SK-N-MC (cell line): Measurements from ENCODE around the gene ACTR3.

ENCODE experiments used
- DNase-seq: peaks from one replicate; pipeline ENCODE4 v3.0.0-alpha.2; 2011; ENCODE audit warnings: low read depth, low spot score
- H3K27ac ChIP-seq: fragments of 200-600 bp; sonication (generic); 2 replicates; pipeline ENCODE4 v1.5.1; 2016; ENCODE audit warnings: mixed run types
- H3K36me3 ChIP-seq: fragments of 200-600 bp; sonication (generic); 2 replicates; pipeline ENCODE4 v1.6.1; 2017; ENCODE audit warnings: antibody characterized with exemption, low read length, mixed read lengths; ENCODE audit not compliant: insufficient read depth
- H3K4me3 ChIP-seq: fragments of 200-600 bp; sonication (generic); 2 replicates; pipeline ENCODE4 v1.5.1; 2016
- H3K9ac ChIP-seq: fragments of 200-600 bp; sonication (generic); 2 replicates; pipeline ENCODE4 v1.8.0; 2017; ENCODE audit warnings: mixed run types, mixed read lengths; ENCODE audit not compliant: insufficient read length
- H3K9me3 ChIP-seq: fragments of 200-600 bp; sonication (generic); 2 replicates; pipeline ENCODE4 v1.6.1; 2017; ENCODE audit warnings: low read depth, mild to moderate bottlenecking, antibody characterized with exemption, low read length, moderate library complexity, mixed read lengths
- EZH2 ChIP-seq: fragments of 200-600 bp; sonication (generic); IDR thresholded peaks from one replicate; pipeline ENCODE4 v1.6.1; 2017; ENCODE audit warnings: antibody characterized with exemption
- FOXP2 ChIP-seq: optimal IDR thresholded peaks from 2 replicates; pipeline ENCODE3; 2011; ENCODE audit warnings: mild to moderate bottlenecking, moderate library complexity; ENCODE audit not compliant: insufficient read depth; ENCODE audit errors: extremely low read length, control extremely low read depth
- POLR2AphosphoS5 ChIP-seq: IDR thresholded peaks from 2 replicates; pipeline ENCODE4 v1.6.1; 2012; ENCODE audit warnings: mild to moderate bottlenecking, low read depth, low read length, borderline replicate concordance

ACTR3 gene

GRCh38 chr2:113848758-113849415, 41.0 kb upstream of the ACTR3 start:
- no peak for TF ChIP-seq POLR2AphosphoS5
- no peak overlapping the region for H3K27ac ChIP-seq
- no peak for DNase-seq
- no peak overlapping the region for H3K4me3 ChIP-seq
- H3K36me3 ChIP-seq = no peaks in the 10 kb centered on the region
- H3K9ac ChIP-seq = no peak overlapping the region
- no peaks in the 10 kb centered on the region for H3K9me3 ChIP-seq

GRCh38 chr2:113850687-113851086, 39.2 kb upstream of the ACTR3 start:
- TF ChIP-seq FOXP2 (no peak), EZH2 (no peak), POLR2AphosphoS5 (no peak)
- Histone ChIP-seq H3K9me3 (no peaks in the 10 kb centered on the region), H3K9ac (no peak overlapping the region), H3K36me3 (no peaks in the 10 kb centered on the region), H3K27ac (no peak overlapping the region), H3K4me3 (no peak overlapping the region)
- DNase-seq = no peak

GRCh38 chr2:113851640-113852039, 38.2 kb upstream of the ACTR3 start:
- H3K9me3 ChIP-seq = no peaks in the 10 kb centered on the region
- DNase-seq = no peak
- H3K4me3 ChIP-seq = no peak overlapping the region
- H3K27ac ChIP-seq = no peak overlapping the region
- no peaks in the 10 kb centered on the region for H3K36me3 ChIP-seq
- TF ChIP-seq FOXP2 (no peak), EZH2 (no peak), POLR2AphosphoS5 (no peak)
- no peak overlapping the region for H3K9ac ChIP-seq

- TF ChIP-seq EZH2 (no peak), FOXP2 (no peak), POLR2AphosphoS5 (no peak)
- Histone ChIP-seq H3K9ac (no peak overlapping the region), H3K36me3 (no peaks in the 10 kb centered on the region), H3K4me3 (no peak overlapping the region), H3K27ac (no peak overlapping the region), H3K9me3 (no peaks in the 10 kb centered on the region)
- DNase-seq = no peak
These were observed 35.7 kb upstream of the ACTR3 start for GRCh38 chr2:113854208-113854607.

GRCh38 chr2:113854970-113855740, 34.7 kb upstream of the ACTR3 start:
- Histone ChIP-seq H3K4me3 (no peak overlapping the region), H3K27ac (no peak overlapping the region), H3K9ac (no peak overlapping the region), H3K36me3 (no peaks in the 10 kb centered on the region), H3K9me3 (no peaks in the 10 kb centered on the region)
- TF ChIP-seq POLR2AphosphoS5 = no peak
- no peak for TF ChIP-seq FOXP2
- TF ChIP-seq EZH2 = no peak
- DNase-seq = no peak

GRCh38 chr2:113857464-113857863, 32.4 kb upstream of the ACTR3 start:
- no peaks in the 10 kb centered on the region for H3K36me3 ChIP-seq
- DNase-seq = no peak
- H3K9me3 ChIP-seq = no peaks in the 10 kb centered on the region
- no peak overlapping the region for H3K9ac ChIP-seq
- H3K27ac ChIP-seq = no peak overlapping the region
- TF ChIP-seq FOXP2 (no peak), EZH2 (no peak), POLR2AphosphoS5 (no peak)
- no peak overlapping the region for H3K4me3 ChIP-seq

GRCh38 chr2:113858764-113859163, 31.1 kb upstream of the ACTR3 start:
- TF ChIP-seq EZH2 = no peak
- no peak for TF ChIP-seq POLR2AphosphoS5
- no peak for TF ChIP-seq FOXP2
- DNase-seq = no peak
- H3K9me3 ChIP-seq = no peaks in the 10 kb centered on the region
- no peak overlapping the region for H3K4me3 ChIP-seq
- H3K9ac ChIP-seq = no peak overlapping the region
- no peaks in the 10 kb centered on the region for H3K36me3 ChIP-seq
- H3K27ac ChIP-seq = no peak overlapping the region

- TF ChIP-seq EZH2 (no peak), POLR2AphosphoS5 (no peak), FOXP2 (no peak)
- Histone ChIP-seq H3K9me3 (no peaks in the 10 kb centered on the region), H3K36me3 (no peaks in the 10 kb centered on the region), H3K27ac (no peak overlapping the region), H3K9ac (no peak overlapping the region), H3K4me3 (no peak overlapping the region)
- no peak for DNase-seq
These were observed 28.1 kb upstream of the ACTR3 start for GRCh38 chr2:113861740-113862139.

GRCh38 chr2:113863144-113863543, 26.7 kb upstream of the ACTR3 start:
- no peak overlapping the region for H3K4me3 ChIP-seq
- TF ChIP-seq EZH2 = no peak
- TF ChIP-seq FOXP2 = no peak
- no peak for TF ChIP-seq POLR2AphosphoS5
- H3K27ac ChIP-seq = no peak overlapping the region
- H3K9me3 ChIP-seq = no peaks in the 10 kb centered on the region
- DNase-seq = no peak
- no peaks in the 10 kb centered on the region for H3K36me3 ChIP-seq
- H3K9ac ChIP-seq = no peak overlapping the region
